Measurements from ENCODE around the gene NPHP3.

- TF ChIP-seq CTCF (IDR thresholded peaks at IDR 0.05), result no peak
- TF ChIP-seq POLR2AphosphoS5 (IDR thresholded peaks at IDR 0.05; ENCODE audit: insufficient read depth in 1 of 2, low read depth in 1 of 2), result no peak
Observed at GRCh38 chr3:132695422-132695821, 26.8 kb downstream of the NPHP3 start.

All from vagina (tissue), 2 donors.